Prostate gland (tissue), 2 donors: ENCODE results near the gene LMLN.

Source experiments
- CTCF ChIP-seq, 4 experiments: fragments of 200-600 bp in 2 of 4; fragments of 450-650 bp in 2 of 4; sonication (generic) in 2 of 4; IDR thresholded peaks; 1 replicate in 3 of 4; 2 replicates in 1 of 4; pipeline ENCODE4 v1.5.1; 2016 to 2019; ENCODE audit warnings: antibody characterized with exemption in 4 of 4, mild to moderate bottlenecking in 2 of 4, moderate library complexity in 2 of 4
- POLR2A ChIP-seq: fragments of 450-650 bp; IDR thresholded peaks from one replicate; pipeline ENCODE4 v1.6.1; 2016; ENCODE audit warnings: antibody characterized with exemption, mild to moderate bottlenecking
- POLR2AphosphoS5 ChIP-seq: sonication (generic); formaldehyde crosslinking; IDR thresholded peaks from one replicate; pipeline ENCODE4 v1.6.1; 2017; ENCODE audit warnings: antibody characterized with exemption

DNA sequence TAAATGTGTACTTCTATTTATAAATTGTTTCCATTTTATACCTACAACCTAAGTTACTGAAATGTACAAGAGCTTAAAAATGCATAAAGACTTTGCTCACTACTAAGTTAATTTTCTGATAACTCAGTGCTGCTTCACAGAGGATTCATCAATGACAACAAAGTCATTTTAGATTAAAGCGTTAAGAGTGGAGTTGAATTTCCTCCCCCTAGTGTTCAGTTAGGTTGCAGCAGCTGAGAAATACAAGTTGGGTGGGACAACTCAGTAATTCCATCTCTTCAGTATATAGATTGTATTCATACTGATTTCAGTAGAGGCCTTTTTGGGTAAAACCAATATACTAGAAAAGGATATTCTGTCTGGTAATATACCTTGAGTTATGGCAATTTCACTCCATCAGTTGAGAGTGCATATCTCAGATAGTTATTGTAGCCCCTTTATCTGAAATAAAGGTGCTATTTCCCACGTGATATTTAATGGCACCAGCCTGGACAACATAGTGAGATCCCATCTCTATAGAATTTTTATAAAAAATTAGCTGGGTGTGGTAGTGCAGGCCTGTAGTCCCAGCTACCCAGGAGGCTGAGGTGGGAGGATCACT, 17.0 kb upstream of the LMLN start:
- no peak for TF ChIP-seq POLR2A
- TF ChIP-seq CTCF (IDR thresholded peaks at IDR 0.05): peak in 3 of 4 experiments; percentile 55 to 59 (median 58)
- no peak for TF ChIP-seq POLR2AphosphoS5
